ENCODE measurements around the gene FAAH.

Gene FAAH

GRCh38 chr1:46427541-46427940 is 33.4 kb downstream of the FAAH start:
- Histone ChIP-seq H3K4me1 (ENCODE audit: control insufficient read depth, insufficient read depth, low read length) (no peaks in the 10 kb centered on the region), H3K36me3 (ENCODE audit: insufficient read depth, low read length) (no peaks in the 10 kb centered on the region), H3K27me3 (ENCODE audit: control insufficient read depth, insufficient read depth, low read length) (peaks cover 49% of the 10 kb centered on the region), H3K9ac (ENCODE audit: low read depth, low read length) (no peak overlapping the region), H3K9me3 (replicated peaks; ENCODE audit: low read length) (no peaks in the 10 kb centered on the region), H3K4me3 (ENCODE audit: low read length) (no peak overlapping the region), H3K4me2 (ENCODE audit: low read length) (no peak overlapping the region)

DNA sequence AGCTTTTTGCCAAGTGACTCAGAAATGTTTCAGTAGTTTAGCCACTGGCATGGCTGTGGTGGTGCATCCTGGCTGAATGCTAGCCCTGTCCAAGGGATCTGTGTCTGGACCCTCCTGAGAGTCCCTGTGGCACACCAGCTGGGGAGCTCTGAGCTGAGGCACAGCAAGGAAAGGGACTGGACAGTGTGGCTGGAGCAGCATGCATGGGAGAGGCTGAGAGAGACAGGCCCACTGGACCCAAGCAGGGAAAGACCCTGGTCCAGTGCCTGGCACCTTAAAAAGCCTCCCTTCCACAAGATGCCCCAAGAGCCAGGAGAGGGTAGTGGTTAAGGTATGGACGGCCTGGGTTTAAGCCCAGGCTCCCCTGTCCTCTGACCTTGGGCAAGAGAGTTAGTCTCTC is 35.3 kb downstream of the FAAH start:
- no peak overlapping the region for H3K4me2 ChIP-seq (ENCODE audit: low read length)
- H3K4me1 ChIP-seq (ENCODE audit: control insufficient read depth, insufficient read depth, low read length): no peaks in the 10 kb centered on the region
- H3K36me3 ChIP-seq (ENCODE audit: insufficient read depth, low read length): no peaks in the 10 kb centered on the region
- H3K27me3 ChIP-seq (ENCODE audit: control insufficient read depth, insufficient read depth, low read length): peaks cover 50% of the 10 kb centered on the region
- no peaks in the 10 kb centered on the region for H3K9me3 ChIP-seq (replicated peaks; ENCODE audit: low read length)
- no peak overlapping the region for H3K9ac ChIP-seq (ENCODE audit: low read depth, low read length)
- no peak overlapping the region for H3K4me3 ChIP-seq (ENCODE audit: low read length)

DNA sequence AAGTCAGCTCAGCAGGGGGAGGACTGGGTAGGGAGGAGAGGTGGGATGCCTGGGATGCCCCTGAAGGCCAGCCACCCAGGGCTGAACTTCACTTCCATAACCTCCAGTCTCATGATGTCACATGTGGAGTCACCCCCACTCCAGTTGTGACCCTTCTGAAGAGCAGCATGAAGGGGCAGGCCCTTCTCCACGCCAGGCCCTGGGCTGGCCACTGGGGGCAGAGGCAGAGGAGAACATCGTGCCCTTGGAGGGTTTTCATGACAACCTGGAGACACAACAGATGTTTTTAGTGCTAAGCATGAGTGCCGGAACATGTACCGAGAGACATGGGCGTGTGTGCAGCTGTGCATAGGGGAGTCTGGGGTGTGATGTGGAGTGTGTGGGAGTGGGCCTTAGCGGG is 37.6 kb downstream of the FAAH start:
- Histone ChIP-seq H3K4me1 (ENCODE audit: control insufficient read depth, insufficient read depth, low read length) (no peaks in the 10 kb centered on the region), H3K9me3 (replicated peaks; ENCODE audit: low read length) (no peaks in the 10 kb centered on the region), H3K27me3 (ENCODE audit: control insufficient read depth, insufficient read depth, low read length) (peaks cover 56% of the 10 kb centered on the region), H3K4me3 (ENCODE audit: low read length) (no peak overlapping the region), H3K36me3 (ENCODE audit: insufficient read depth, low read length) (no peaks in the 10 kb centered on the region), H3K4me2 (ENCODE audit: low read length) (no peak overlapping the region), H3K9ac (ENCODE audit: low read depth, low read length) (no peak overlapping the region)

DNA sequence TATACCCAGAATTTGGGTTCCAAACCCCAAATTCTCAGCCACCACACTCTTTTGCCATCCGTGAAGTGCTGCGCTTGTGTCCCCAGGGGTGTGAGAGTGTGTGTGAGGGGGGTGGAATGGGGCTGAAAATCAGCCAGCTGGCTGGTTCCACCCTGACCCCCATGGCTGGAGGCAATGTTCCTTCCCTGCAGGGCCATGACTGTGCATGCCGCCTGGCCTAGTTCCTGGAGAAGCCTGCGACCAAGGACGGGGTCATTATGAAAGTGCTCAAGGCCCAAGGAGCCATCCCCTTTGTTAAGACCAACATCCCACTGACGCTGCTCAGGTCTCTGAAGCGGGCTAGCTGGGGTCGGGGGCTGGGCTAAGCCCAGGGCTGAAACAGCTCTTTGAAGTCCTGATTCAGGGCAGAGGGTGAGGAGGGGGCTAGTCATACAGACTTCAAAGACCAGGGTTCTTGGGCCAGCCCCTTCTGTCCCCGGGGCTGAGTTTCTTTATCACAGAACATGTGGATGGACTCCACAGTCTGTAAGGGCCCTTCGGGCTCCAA is 38.7 kb downstream of the FAAH start:
- H3K36me3 ChIP-seq (ENCODE audit: insufficient read depth, low read length): no peaks in the 10 kb centered on the region
- H3K4me2 ChIP-seq (ENCODE audit: low read length): no peak overlapping the region
- no peak overlapping the region for H3K9ac ChIP-seq (ENCODE audit: low read depth, low read length)
- H3K4me3 ChIP-seq (ENCODE audit: low read length): no peak overlapping the region
- peaks cover 59% of the 10 kb centered on the region for H3K27me3 ChIP-seq (ENCODE audit: control insufficient read depth, insufficient read depth, low read length)
- no peaks in the 10 kb centered on the region for H3K9me3 ChIP-seq (replicated peaks; ENCODE audit: low read length)
- H3K4me1 ChIP-seq (ENCODE audit: control insufficient read depth, insufficient read depth, low read length): no peaks in the 10 kb centered on the region

GRCh38 chr1:46434358-46434757 is 40.2 kb downstream of the FAAH start:
- H3K9me3 ChIP-seq (replicated peaks; ENCODE audit: low read length): no peaks in the 10 kb centered on the region
- peaks cover 59% of the 10 kb centered on the region for H3K27me3 ChIP-seq (ENCODE audit: control insufficient read depth, insufficient read depth, low read length)
- H3K4me3 ChIP-seq (ENCODE audit: low read length): no peak overlapping the region
- H3K9ac ChIP-seq (ENCODE audit: low read depth, low read length): no peak overlapping the region
- no peak overlapping the region for H3K4me2 ChIP-seq (ENCODE audit: low read length)
- H3K4me1 ChIP-seq (ENCODE audit: control insufficient read depth, insufficient read depth, low read length): no peaks in the 10 kb centered on the region
- no peaks in the 10 kb centered on the region for H3K36me3 ChIP-seq (ENCODE audit: insufficient read depth, low read length)

GRCh38 chr1:46436844-46437243 is 42.7 kb downstream of the FAAH start:
- no peaks in the 10 kb centered on the region for H3K36me3 ChIP-seq (ENCODE audit: insufficient read depth, low read length)
- H3K4me2 ChIP-seq (ENCODE audit: low read length): no peak overlapping the region
- H3K4me1 ChIP-seq (ENCODE audit: control insufficient read depth, insufficient read depth, low read length): no peaks in the 10 kb centered on the region
- H3K27me3 ChIP-seq (ENCODE audit: control insufficient read depth, insufficient read depth, low read length): peaks cover 43% of the 10 kb centered on the region
- H3K4me3 ChIP-seq (ENCODE audit: low read length): no peak overlapping the region
- H3K9me3 ChIP-seq (replicated peaks; ENCODE audit: low read length): no peaks in the 10 kb centered on the region
- H3K9ac ChIP-seq (ENCODE audit: low read depth, low read length): no peak overlapping the region

DNA sequence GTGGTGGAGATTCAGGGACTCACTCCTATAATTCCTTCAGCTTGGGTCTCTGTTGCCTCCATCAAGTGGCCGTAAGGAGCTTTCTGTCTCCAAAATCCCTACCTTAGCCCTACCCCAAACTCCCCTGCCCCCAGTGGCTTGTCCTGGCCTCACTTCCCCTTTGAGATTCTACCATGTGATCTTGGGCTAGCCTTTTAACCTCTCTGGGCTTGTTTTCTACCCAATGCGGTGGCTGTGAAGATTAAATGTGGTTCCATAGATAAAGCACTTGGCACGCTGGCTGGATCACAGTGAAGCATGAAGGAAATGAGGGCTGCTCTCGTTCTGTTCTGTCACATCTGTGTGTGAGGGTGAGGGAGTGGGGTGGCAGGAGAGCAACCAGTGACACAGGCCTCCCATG is 43.6 kb downstream of the FAAH start:
- Histone ChIP-seq H3K4me2 (ENCODE audit: low read length) (no peak overlapping the region), H3K9me3 (replicated peaks; ENCODE audit: low read length) (no peaks in the 10 kb centered on the region), H3K9ac (ENCODE audit: low read depth, low read length) (no peak overlapping the region), H3K27me3 (ENCODE audit: control insufficient read depth, insufficient read depth, low read length) (peaks cover 35% of the 10 kb centered on the region), H3K4me1 (ENCODE audit: control insufficient read depth, insufficient read depth, low read length) (peaks cover 3% of the 10 kb centered on the region), H3K4me3 (ENCODE audit: low read length) (no peak overlapping the region), H3K36me3 (ENCODE audit: insufficient read depth, low read length) (no peaks in the 10 kb centered on the region)

GRCh38 chr1:46438346-46438745 is 44.2 kb downstream of the FAAH start:
- H3K9me3 ChIP-seq (replicated peaks; ENCODE audit: low read length): no peaks in the 10 kb centered on the region
- H3K9ac ChIP-seq (ENCODE audit: low read depth, low read length): no peak overlapping the region
- H3K27me3 ChIP-seq (ENCODE audit: control insufficient read depth, insufficient read depth, low read length): peaks cover 28% of the 10 kb centered on the region
- H3K4me3 ChIP-seq (ENCODE audit: low read length): no peak overlapping the region
- H3K4me2 ChIP-seq (ENCODE audit: low read length): no peak overlapping the region
- H3K4me1 ChIP-seq (ENCODE audit: control insufficient read depth, insufficient read depth, low read length): peaks cover 3% of the 10 kb centered on the region
- no peaks in the 10 kb centered on the region for H3K36me3 ChIP-seq (ENCODE audit: insufficient read depth, low read length)

DNA sequence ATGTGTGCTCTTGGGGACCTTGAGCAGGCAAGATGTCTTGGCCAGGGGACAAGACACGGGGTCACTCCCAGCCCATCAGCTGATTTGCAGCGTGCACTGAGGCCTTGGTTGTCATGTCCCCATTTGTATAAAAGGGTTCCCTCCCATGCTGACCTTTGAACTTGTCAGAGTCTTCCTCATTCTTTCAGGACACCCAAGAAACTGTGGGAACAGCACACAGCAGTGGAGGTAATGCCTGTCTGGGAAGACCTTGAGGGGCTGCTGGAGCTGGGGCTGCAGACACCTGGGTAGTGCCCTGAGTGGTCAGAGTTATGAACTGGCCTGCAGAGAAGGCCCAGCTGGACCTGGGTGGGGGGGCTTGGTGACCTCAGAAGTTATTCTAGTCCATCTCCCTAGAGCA is 46.4 kb downstream of the FAAH start:
- Histone ChIP-seq H3K9ac (ENCODE audit: low read depth, low read length) (no peak overlapping the region), H3K4me1 (ENCODE audit: control insufficient read depth, insufficient read depth, low read length) (peaks cover 3% of the 10 kb centered on the region), H3K36me3 (ENCODE audit: insufficient read depth, low read length) (no peaks in the 10 kb centered on the region), H3K4me3 (ENCODE audit: low read length) (no peak overlapping the region), H3K4me2 (ENCODE audit: low read length) (no peak overlapping the region), H3K27me3 (ENCODE audit: control insufficient read depth, insufficient read depth, low read length) (peaks cover 30% of the 10 kb centered on the region), H3K9me3 (replicated peaks; ENCODE audit: low read length) (no peaks in the 10 kb centered on the region)

GRCh38 chr1:46442317-46443161 is 48.4 kb downstream of the FAAH start:
- H3K9me3 ChIP-seq (replicated peaks; ENCODE audit: low read length): no peaks in the 10 kb centered on the region
- H3K4me3 ChIP-seq (ENCODE audit: low read length): peak overlapping the region; percentile 63
- peak overlapping the region; percentile 29 for H3K9ac ChIP-seq (ENCODE audit: low read depth, low read length)
- no peaks in the 10 kb centered on the region for H3K36me3 ChIP-seq (ENCODE audit: insufficient read depth, low read length)
- H3K4me2 ChIP-seq (ENCODE audit: low read length): peak overlapping the region; percentile 81
- peaks cover 31% of the 10 kb centered on the region for H3K27me3 ChIP-seq (ENCODE audit: control insufficient read depth, insufficient read depth, low read length)
- peaks cover 3% of the 10 kb centered on the region for H3K4me1 ChIP-seq (ENCODE audit: control insufficient read depth, insufficient read depth, low read length)

GRCh38 chr1:46444466-46444865 is 50.3 kb downstream of the FAAH start:
- peaks cover 47% of the 10 kb centered on the region for H3K27me3 ChIP-seq (ENCODE audit: control insufficient read depth, insufficient read depth, low read length)
- no peak overlapping the region for H3K4me2 ChIP-seq (ENCODE audit: low read length)
- no peaks in the 10 kb centered on the region for H3K9me3 ChIP-seq (replicated peaks; ENCODE audit: low read length)

DNA sequence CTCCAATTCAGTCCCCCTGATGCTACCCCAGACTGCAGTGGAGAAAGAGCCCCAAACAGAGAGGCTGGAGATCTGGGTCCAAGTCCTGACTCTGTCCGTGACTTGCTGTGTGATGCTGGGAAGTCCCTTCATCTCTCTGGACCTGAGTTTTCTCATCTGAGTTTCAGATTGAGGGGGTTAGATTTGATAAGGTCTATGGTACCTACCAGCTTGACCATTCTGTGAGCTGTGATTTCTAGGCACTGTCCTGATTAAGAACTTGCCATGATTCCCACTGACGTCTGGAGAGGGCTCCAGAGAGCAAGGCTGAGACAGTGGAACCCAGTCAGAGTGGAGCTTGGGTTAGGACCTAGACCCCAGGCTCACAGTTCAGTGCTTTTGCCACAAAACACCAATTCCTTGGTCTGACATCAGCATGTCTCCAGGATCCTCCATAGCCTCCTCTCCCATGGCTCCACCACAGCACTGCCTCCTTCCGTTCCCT is 51.7 kb downstream of the FAAH start:
- H3K36me3 ChIP-seq (ENCODE audit: insufficient read depth, low read length): no peaks in the 10 kb centered on the region
- peaks cover 60% of the 10 kb centered on the region for H3K27me3 ChIP-seq (ENCODE audit: control insufficient read depth, insufficient read depth, low read length)
- no peaks in the 10 kb centered on the region for H3K9me3 ChIP-seq (replicated peaks; ENCODE audit: low read length)
- H3K9ac ChIP-seq (ENCODE audit: low read depth, low read length): no peak overlapping the region
- H3K4me1 ChIP-seq (ENCODE audit: control insufficient read depth, insufficient read depth, low read length): peaks cover 3% of the 10 kb centered on the region
- H3K4me2 ChIP-seq (ENCODE audit: low read length): no peak overlapping the region
- no peak overlapping the region for H3K4me3 ChIP-seq (ENCODE audit: low read length)

More at GRCh38 chr1:46444466-46444865, 50.3 kb downstream of the FAAH start:
- peaks cover 3% of the 10 kb centered on the region for H3K4me1 ChIP-seq (ENCODE audit: control insufficient read depth, insufficient read depth, low read length)
- H3K9ac ChIP-seq (ENCODE audit: low read depth, low read length): no peak overlapping the region
- H3K4me3 ChIP-seq (ENCODE audit: low read length): no peak overlapping the region
- no peaks in the 10 kb centered on the region for H3K36me3 ChIP-seq (ENCODE audit: insufficient read depth, low read length)
